Skeletal muscle tissue (tissue), 4 donors: ENCODE measurements around the gene ZNF628. TPM values are rescaled to one million over a fixed set of nuclear protein-coding genes. Genes with fewer than 3 reads are reported as not detected.

Source experiments
- H3K27ac ChIP-seq: one replicate; pipeline ENCODE4 v1.7.0; 2013; ENCODE audit warnings: mild to moderate bottlenecking, low read depth, low read length, inconsistent platforms
- H3K27me3 ChIP-seq, 3 donors: one replicate each; pipeline ENCODE4 v1.7.0; 2013; ENCODE audit warnings: low read length in 3 of 3; ENCODE audit not compliant: control insufficient read depth in 3 of 3, insufficient read depth in 3 of 3
- H3K36me3 ChIP-seq, 3 donors: one replicate each; pipeline ENCODE4 v1.7.0; 2013; ENCODE audit warnings: low read length in 3 of 3; ENCODE audit not compliant: control insufficient read depth in 3 of 3, insufficient read depth in 3 of 3
- H3K4me1 ChIP-seq, 3 donors: one replicate each; pipeline ENCODE4 v1.7.0; 2013; ENCODE audit warnings: low read length in 3 of 3, mild to moderate bottlenecking in 3 of 3; ENCODE audit not compliant: control insufficient read depth in 3 of 3, insufficient read depth in 3 of 3
- H3K4me3 ChIP-seq, 3 donors: one replicate each; pipeline ENCODE4 v1.7.0; 2013; ENCODE audit warnings: low read length in 3 of 3
- H3K9ac ChIP-seq, 3 donors: one replicate each; pipeline ENCODE4 v1.7.0; 2013; ENCODE audit warnings: low read length in 3 of 3, mild to moderate bottlenecking in 3 of 3, moderate library complexity in 2 of 3, low read depth in 1 of 3
- H3K9me3 ChIP-seq, 3 donors: one replicate each; pipeline ENCODE4 v1.7.0; 2013; ENCODE audit warnings: low read length in 3 of 3; ENCODE audit not compliant: control insufficient read depth in 3 of 3
- total RNA-seq: library from RNA; depleted of rRNA; stranded (reverse); fragments of >200 nt; gene quantifications from one replicate; pipeline ENCODE4 v1.2.3, GENCODE V29; 2014
- donor health status: Osteomylitis.

ZNF628 gene
- total RNA-seq, 1 donor from 2014 or later: 0.52 TPM

GRCh38 chr19:55482967-55483705 lies 6.7 kb downstream of the ZNF628 start:
- H3K27ac ChIP-seq: no peak overlapping the region
- no peak overlapping the region for H3K4me3 ChIP-seq
- no peaks in the 10 kb centered on the region for H3K9me3 ChIP-seq
- H3K9ac ChIP-seq: no peak overlapping the region
- H3K36me3 ChIP-seq: peaks cover 6 to 9% (median 7%) of the 10 kb centered on the region in 3 donors
- peaks cover 0 to 18% (median 7%) of the 10 kb centered on the region in 3 donors for H3K27me3 ChIP-seq
- H3K4me1 ChIP-seq: peaks cover 27 to 48% (median 44%) of the 10 kb centered on the region in 3 donors

- Histone ChIP-seq H3K9ac (peak overlapping the region in 2 of 3 donors; percentile 50 to 66), H3K27ac (peak overlapping the region; percentile 88), H3K4me3 (peak overlapping the region; percentile 60 to 67 (median 62)), H3K36me3 (peaks cover 6 to 9% (median 7%) of the 10 kb centered on the region in 3 donors), H3K9me3 (no peaks in the 10 kb centered on the region), H3K4me1 (peaks cover 25 to 42% (median 40%) of the 10 kb centered on the region in 3 donors), H3K27me3 (peaks cover 0 to 21% (median 7%) of the 10 kb centered on the region in 3 donors)
These were observed 7.5 kb downstream of the ZNF628 start for GRCh38 chr19:55483706-55484592.

- H3K9ac ChIP-seq: peak within 1 kb of the TSS; percentile 50 to 66 (median 65)
- no peaks in the 10 kb centered on the region for H3K9me3 ChIP-seq
- H3K4me1 ChIP-seq: peaks cover 25 to 41% (median 39%) of the 10 kb centered on the region in 3 donors
- peaks cover 7 to 27% (median 7%) of the 10 kb centered on the region in 3 donors for H3K27me3 ChIP-seq
- H3K36me3 ChIP-seq: peaks cover 4 to 9% (median 6%) of the 10 kb centered on the region in 3 donors
- H3K27ac ChIP-seq: peak within 1 kb of the TSS; percentile 88
- peak within 1 kb of the TSS; percentile 60 to 67 (median 62) for H3K4me3 ChIP-seq
These were observed 8.4 kb downstream of the ZNF628 start, which contains the start of gene NAT14 for GRCh38 chr19:55484593-55485438. NAT14 (plus strand) TSS chr19:55485188; CDS start chr19:55485709, 521 bp downstream.

- Histone ChIP-seq H3K9me3 (no peaks in the 10 kb centered on the region), H3K27ac (peak overlapping the region; percentile 88), H3K27me3 (peaks cover 7 to 27% (median 7%) of the 10 kb centered on the region in 3 donors), H3K36me3 (peaks cover 4 to 9% (median 6%) of the 10 kb centered on the region in 3 donors), H3K9ac (peak overlapping the region in 2 of 3 donors; percentile 65 to 66), H3K4me3 (peak overlapping the region; percentile 30 to 67 (median 62)), H3K4me1 (peaks cover 25 to 41% (median 37%) of the 10 kb centered on the region in 3 donors)
These were observed 9.1 kb downstream of the ZNF628 start for GRCh38 chr19:55485439-55486011.

GRCh38 chr19:55486043-55486970 lies 9.9 kb downstream of the ZNF628 start:
- Histone ChIP-seq H3K27ac (peak overlapping the region; percentile 88), H3K9ac (peak overlapping the region; percentile 51 to 60 (median 56)), H3K36me3 (peaks cover 4 to 9% (median 5%) of the 10 kb centered on the region in 3 donors), H3K27me3 (peaks cover 7 to 29% (median 13%) of the 10 kb centered on the region in 3 donors), H3K4me3 (peak overlapping the region; percentile 9 to 45 (median 24)), H3K9me3 (no peaks in the 10 kb centered on the region), H3K4me1 (peaks cover 25 to 41% (median 37%) of the 10 kb centered on the region in 3 donors)

GRCh38 chr19:55486971-55487923 lies 10.8 kb downstream of the ZNF628 start:
- H3K9me3 ChIP-seq: no peaks in the 10 kb centered on the region
- peak overlapping the region in 1 of 3 donors; percentile 22 for H3K4me3 ChIP-seq
- H3K4me1 ChIP-seq: peaks cover 25 to 41% (median 37%) of the 10 kb centered on the region in 3 donors
- peaks cover 7 to 38% (median 22%) of the 10 kb centered on the region in 3 donors for H3K27me3 ChIP-seq
- H3K27ac ChIP-seq: peak overlapping the region; percentile 88
- H3K36me3 ChIP-seq: peaks cover 4 to 9% (median 5%) of the 10 kb centered on the region in 3 donors
- H3K9ac ChIP-seq: peak overlapping the region; percentile 51 to 60 (median 56)

GRCh38 chr19:55487924-55488687 lies 11.7 kb downstream of the ZNF628 start, which contains the start of gene SSC5D:
SSC5D (plus strand) TSS chr19:55488436; CDS start chr19:55488590, 154 bp downstream.
- Histone ChIP-seq H3K9ac (peak within 1 kb of the TSS; percentile 51 to 60 (median 56)), H3K36me3 (peaks cover 0 to 4% (median 0%) of the 10 kb centered on the region in 3 donors), H3K4me1 (peaks cover 28 to 44% (median 41%) of the 10 kb centered on the region in 3 donors), H3K4me3 (peak within 1 kb of the TSS in 2 of 3 donors; percentile 22 to 38), H3K9me3 (no peaks in the 10 kb centered on the region), H3K27ac (peak within 1 kb of the TSS; percentile 88), H3K27me3 (peaks cover 7 to 41% (median 26%) of the 10 kb centered on the region in 3 donors)
